SK-N-SH (cell line): Measurements from ENCODE around the gene OST4. TPM values are rescaled to one million over a fixed set of nuclear protein-coding genes. Genes with fewer than 3 reads are reported as not detected.

Source experiments
- CTCF ChIA-PET: fragments of 300-600, 350-600 bp; formaldehyde crosslinking; extraction: SDS; loops from one replicate; lab custom pipeline; 2021; lab: Yijun Ruan, JAX
- POLR2A ChIA-PET: fragments of 350-600 bp; sonication (Branson Sonifier 250); formaldehyde crosslinking; extraction: SDS; loops from one replicate; lab custom pipeline; 2020; ENCODE audit warnings: antibody characterized with exemption, inconsistent platforms; lab: Yijun Ruan, JAX
- DNase-seq: peaks from one replicate; pipeline ENCODE4 v3.0.0; 2012
- H2AFZ ChIP-seq: fragments of 200-600 bp; sonication (generic); 2 replicates; pipeline ENCODE4 v1.8.1; 2016; ENCODE audit warnings: antibody characterized with exemption, mild to moderate bottlenecking, low read depth
- H3F3A ChIP-seq: fragments of 200-600 bp; sonication (generic); replicated peaks from 2 replicates; pipeline ENCODE3; 2016; ENCODE audit warnings: antibody characterized with exemption, mild to moderate bottlenecking; ENCODE audit not compliant: insufficient read depth
- H3K27ac ChIP-seq, 2 experiments: fragments of 200-500 bp in 1 of 2; fragments of 200-600 bp in 1 of 2; sonication (Bioruptor generic) in 1 of 2; sonication (generic), shearing (Covaris generic) in 1 of 2; 2 replicates each; pipeline versions ENCODE4 v1.5.1 to v1.6.1; 2014 to 2016; ENCODE audit warnings: low read depth in 2 of 2, inconsistent platforms in 1 of 2, low read length in 1 of 2, mild to moderate bottlenecking in 1 of 2, mixed read lengths in 1 of 2
- H3K27me3 ChIP-seq: fragments of 200-600 bp; sonication (generic), shearing (Covaris generic); 2 replicates; pipeline ENCODE4 v1.6.1; 2016; ENCODE audit warnings: mixed run types; ENCODE audit not compliant: insufficient read depth
- H3K36me3 ChIP-seq, 2 experiments: fragments of 200-500 bp in 1 of 2; fragments of 200-600 bp in 1 of 2; sonication (Bioruptor generic) in 1 of 2; sonication (generic) in 1 of 2; replicated peaks in 1 of 2; 2 replicates each; pipeline versions ENCODE3 to v1.5.1; 2014 to 2016; ENCODE audit warnings: low read length in 1 of 2, mild to moderate bottlenecking in 1 of 2; ENCODE audit not compliant: insufficient read depth in 2 of 2, control insufficient read depth in 1 of 2
- H3K4me1 ChIP-seq, 2 experiments: fragments of 200-500 bp in 1 of 2; fragments of 200-600 bp in 1 of 2; sonication (Bioruptor generic) in 1 of 2; sonication (generic), shearing (Covaris generic) in 1 of 2; 2 replicates each; pipeline versions ENCODE4 v1.5.1 to v1.6.1; 2014 to 2016; ENCODE audit warnings: low read depth in 1 of 2, low read length in 1 of 2, mixed run types in 1 of 2; ENCODE audit not compliant: insufficient read depth in 2 of 2, control insufficient read depth in 1 of 2
- H3K4me2 ChIP-seq: fragments of 200-600 bp; sonication (generic), shearing (Covaris generic); 2 replicates; pipeline ENCODE4 v1.6.1; 2017; ENCODE audit warnings: mixed run types
- H3K4me3 ChIP-seq, 2 experiments: fragments of 200-500 bp in 1 of 2; fragments of 200-600 bp in 1 of 2; sonication (Bioruptor generic) in 1 of 2; sonication (generic), shearing (Covaris generic) in 1 of 2; 2 replicates each; pipeline versions ENCODE4 v1.5.1 to v1.8.1; 2014 to 2016; ENCODE audit warnings: low read depth in 2 of 2, inconsistent platforms in 1 of 2, low read length in 1 of 2, mild to moderate bottlenecking in 1 of 2, mixed read lengths in 1 of 2, moderate library complexity in 1 of 2
- H3K79me2 ChIP-seq: fragments of 200-600 bp; sonication (generic); 2 replicates; pipeline ENCODE4 v1.8.1; 2017; ENCODE audit warnings: mild to moderate bottlenecking; ENCODE audit not compliant: insufficient read depth
- H3K9ac ChIP-seq: fragments of 200-600 bp; sonication (generic); 2 replicates; pipeline ENCODE4 v1.6.1; 2017; ENCODE audit warnings: mixed run types
- H3K9me2 ChIP-seq: fragments of 200-600 bp; sonication (generic); 2 replicates; pipeline ENCODE4 v1.6.1; 2017; ENCODE audit warnings: mixed run types
- H3K9me3 ChIP-seq: fragments of 200-600 bp; sonication (generic); 2 replicates; pipeline ENCODE4 v1.6.1; 2017; ENCODE audit warnings: mixed run types, mild to moderate bottlenecking, moderate library complexity
- H4K20me1 ChIP-seq: fragments of 200-600 bp; sonication (generic); 2 replicates; pipeline ENCODE4 v1.6.1; 2017; ENCODE audit warnings: mild to moderate bottlenecking, mixed run types; ENCODE audit not compliant: insufficient read depth
- CHD2 ChIP-seq: fragments of 150-350 bp; IDR thresholded peaks from 2 replicates; pipeline ENCODE4 v1.6.1; 2018; ENCODE audit warnings: low read length; ENCODE audit not compliant: partially characterized antibody
- RCOR1 ChIP-seq: fragments of 150-350 bp; IDR thresholded peaks from 2 replicates; pipeline ENCODE4 v1.6.1; 2017; ENCODE audit warnings: antibody characterized with exemption, low read length
- SIN3A ChIP-seq: IDR thresholded peaks from 2 replicates; pipeline ENCODE4 v1.6.1; 2012; ENCODE audit warnings: low read depth, mild to moderate bottlenecking, low read length, moderate library complexity, borderline replicate concordance
- TAF1 ChIP-seq: IDR thresholded peaks from 2 replicates; pipeline ENCODE4 v1.6.1; 2012; ENCODE audit warnings: low read depth, mild to moderate bottlenecking, low read length, moderate library complexity, borderline replicate concordance
- WGBS: methylation state at CpG from one replicate; pipeline ENCODE4 v1.1.6; 2017; ENCODE audit warnings: low lambda C conversion rate; 5-methylcytosine and 5-hydroxymethylcytosine counted together
- polyA plus RNA-seq, 3 experiments: library from polyadenylated mRNA; depleted of rRNA; stranded (reverse); fragments of >200 nt; gene quantifications; 2 replicates each; pipeline ENCODE4 v1.2.3, GENCODE V29; 2012
- TF ChIP-seq, protein P1 (sequence below): IDR thresholded peaks from 2 replicates; pipeline ENCODE4; 2012

OST4 gene
- polyA plus RNA-seq, 1 of the 3 experiments (the other 2 are of a cell fraction): 1,851 TPM

GRCh38 chr2:27023740-27024139 lies 47.7 kb downstream of the OST4 start:
- CTCF ChIA-PET: interaction anchor here (1.6 to 33.3 kb wide), 4 partner anchors 7 to 178 kb away, joined by 9 to 1017 read pairs (median 26); partner anchors contain the start of gene MAPRE3
- POLR2A ChIA-PET: no interaction called here
- H3K4me2 ChIP-seq: no peak overlapping the region
- 92% methylated on average over 7 of the region's 7 CpGs for WGBS
- no peaks in the 10 kb centered on the region for H3K9me3 ChIP-seq
- DNase-seq: no peak
- H4K20me1 ChIP-seq: no peaks in the 10 kb centered on the region
- no peaks in the 10 kb centered on the region for H3K79me2 ChIP-seq
- no peaks in the 10 kb centered on the region for H3K9me2 ChIP-seq
- peaks cover 0 to 8% of the 10 kb centered on the region in 2 experiments; a peak in 1 of 4 replicates for H3K4me1 ChIP-seq
- no peaks in the 10 kb centered on the region for H3K27me3 ChIP-seq
- no peak overlapping the region for H3K9ac ChIP-seq
- H2AFZ ChIP-seq: no peak overlapping the region
- peaks cover 0 to 46% of the 10 kb centered on the region in 2 experiments for H3K36me3 ChIP-seq
- H3F3A ChIP-seq: no peaks in the 10 kb centered on the region
- no peak overlapping the region for H3K4me3 ChIP-seq
- H3K27ac ChIP-seq: no peak overlapping the region
- no peak for TF ChIP-seq TAF1
- TF ChIP-seq RCOR1: no peak

GRCh38 chr2:27021253-27022049 lies 50.0 kb downstream of the OST4 start:
- Histone ChIP-seq H3K4me3 (no peak overlapping the region), H3K4me2 (no peak overlapping the region), H3K79me2 (no peaks in the 10 kb centered on the region), H3K9me3 (no peaks in the 10 kb centered on the region), H3K27ac (peak overlapping the region in 1 of 2 experiments; percentile 54; a peak in 2 of 4 replicates), H4K20me1 (peaks cover 6% of the 10 kb centered on the region; the same call in 1 of the 2 replicates), H2AFZ (no peak overlapping the region), H3K27me3 (no peaks in the 10 kb centered on the region), H3F3A (no peaks in the 10 kb centered on the region), H3K9ac (no peak overlapping the region), H3K9me2 (no peaks in the 10 kb centered on the region), H3K4me1 (peaks cover 3 to 10% of the 10 kb centered on the region in 2 experiments; a peak in 2 of 4 replicates), H3K36me3 (peaks cover 0 to 39% of the 10 kb centered on the region in 2 experiments)
- DNase-seq: no peak
- TF ChIP-seq, protein P1, sequence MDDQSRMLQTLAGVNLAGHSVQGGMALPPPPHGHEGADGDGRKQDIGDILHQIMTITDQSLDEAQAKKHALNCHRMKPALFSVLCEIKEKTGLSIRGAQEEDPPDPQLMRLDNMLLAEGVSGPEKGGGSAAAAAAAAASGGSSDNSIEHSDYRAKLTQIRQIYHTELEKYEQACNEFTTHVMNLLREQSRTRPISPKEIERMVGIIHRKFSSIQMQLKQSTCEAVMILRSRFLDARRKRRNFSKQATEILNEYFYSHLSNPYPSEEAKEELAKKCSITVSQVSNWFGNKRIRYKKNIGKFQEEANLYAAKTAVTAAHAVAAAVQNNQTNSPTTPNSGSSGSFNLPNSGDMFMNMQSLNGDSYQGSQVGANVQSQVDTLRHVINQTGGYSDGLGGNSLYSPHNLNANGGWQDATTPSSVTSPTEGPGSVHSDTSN: peak; percentile 16; the same call in 1 of the 2 replicates
- TF ChIP-seq SIN3A (no peak), CHD2 (no peak)
- WGBS: 72% methylated on average over 11 of the region's 11 CpGs
- POLR2A ChIA-PET: interaction anchor here (0.9 kb wide), 1 partner anchor 176 kb away, joined by 3 read pairs; no protein-coding TSS in a partner anchor
- CTCF ChIA-PET: interaction anchor here (1.2 to 33.3 kb wide), 6 partner anchors 8 to 176 kb away, joined by 3 to 1017 read pairs (median 6); partner anchors contain the start of genes DPYSL5, MAPRE3 and TMEM214

Other genes starting within 250 kb of the OST4 start
- 0.79 and 1.8 TPM in 2 replicates for gene DPYSL5, start 223.5 kb downstream of the OST4 start, polyA plus RNA-seq (2012; rRNA removed)
- gene MAPRE3, start 101.0 kb downstream of the OST4 start, polyA plus RNA-seq (2012; rRNA removed): 20.2 and 24.4 TPM in 2 replicates
- gene TMEM214, start 38.7 kb downstream of the OST4 start, polyA plus RNA-seq (2012; rRNA removed): 69.4 and 80.2 TPM in 2 replicates
- gene AGBL5, start 20.0 kb downstream of the OST4 start, polyA plus RNA-seq (2012; rRNA removed): 45.5 and 47.8 TPM in 2 replicates
- gene EMILIN1, start 7.0 kb upstream of the OST4 start, polyA plus RNA-seq (2012; rRNA removed): 184 and 286 TPM in 2 replicates
- 6.5 and 10.3 TPM in 2 replicates for gene KHK, start 15.1 kb upstream of the OST4 start, polyA plus RNA-seq (2012; rRNA removed)
- gene CGREF1, start 47.5 kb upstream of the OST4 start, polyA plus RNA-seq (2012; rRNA removed): 17.1 and 18.3 TPM in 2 replicates
- 3.3 and 4.1 TPM in 2 replicates for gene ABHD1, start 52.2 kb upstream of the OST4 start, polyA plus RNA-seq (2012; rRNA removed)
- gene PREB, start 63.0 kb upstream of the OST4 start, polyA plus RNA-seq (2012; rRNA removed): 47.9 and 51.3 TPM in 2 replicates
- gene PRR30, start 67.8 kb upstream of the OST4 start, polyA plus RNA-seq (2012; rRNA removed): not detected in 2 replicates
- not detected in 2 replicates for gene TCF23, start 77.3 kb upstream of the OST4 start, polyA plus RNA-seq (2012; rRNA removed)
- gene ATRAID, start 140.4 kb upstream of the OST4 start, polyA plus RNA-seq (2012; rRNA removed): 289 and 366 TPM in 2 replicates
- gene SLC5A6, start 140.6 kb upstream of the OST4 start, polyA plus RNA-seq (2012; rRNA removed): 75.7 and 85.0 TPM in 2 replicates
- gene CAD, start 145.7 kb upstream of the OST4 start, polyA plus RNA-seq (2012; rRNA removed): 29.3 and 47.6 TPM in 2 replicates
- gene SLC30A3, start 191.4 kb upstream of the OST4 start, polyA plus RNA-seq (2012; rRNA removed): 0.68 and 1.1 TPM in 2 replicates
- gene DNAJC5G, start 203.8 kb upstream of the OST4 start, polyA plus RNA-seq (2012; rRNA removed): 0.18 TPM in 1 of 2 replicates, not detected in the other
- 0.28 and 0.36 TPM in 2 replicates for gene TRIM54, start 210.8 kb upstream of the OST4 start, polyA plus RNA-seq (2012; rRNA removed)
- 2.8 and 2.9 TPM in 2 replicates for gene UCN, start 236.8 kb upstream of the OST4 start, polyA plus RNA-seq (2012; rRNA removed)